IMR-90 (cell line): Measurements from ENCODE around the gene SIK3.

Experiments used
- BHLHE40 ChIP-seq: fragments of 150-350 bp; IDR thresholded peaks from 2 replicates; pipeline ENCODE4 v1.6.1; 2016; ENCODE audit warnings: mild to moderate bottlenecking, low read depth, low read length
- CEBPB ChIP-seq: IDR thresholded peaks from 2 replicates; pipeline ENCODE4 v1.6.1; 2012; ENCODE audit warnings: low read depth, low read length, improper control_type of control experiment
- MAFK ChIP-seq: IDR thresholded peaks from 2 replicates; pipeline ENCODE4 v1.6.1; 2012; ENCODE audit warnings: low read depth, low read length, improper control_type of control experiment
- MAZ ChIP-seq: IDR thresholded peaks from 2 replicates; pipeline ENCODE4 v1.6.1; 2012; ENCODE audit warnings: low read depth, mild to moderate bottlenecking, low read length, improper control_type of control experiment, moderate library complexity, borderline replicate concordance
- MXI1 ChIP-seq: IDR thresholded peaks from 2 replicates; pipeline ENCODE4 v1.6.1; 2012; ENCODE audit warnings: low read depth, mild to moderate bottlenecking, low read length, moderate library complexity, borderline replicate concordance
- POLR2A ChIP-seq: IDR thresholded peaks from 2 replicates; pipeline ENCODE4 v1.6.1; 2012; ENCODE audit warnings: mild to moderate bottlenecking, low read depth, low read length
- RAD21 ChIP-seq: IDR thresholded peaks from 2 replicates; pipeline ENCODE4 v1.6.1; 2012; ENCODE audit warnings: low read length, improper control_type of control experiment
- RCOR1 ChIP-seq: IDR thresholded peaks from 2 replicates; pipeline ENCODE4 v1.6.1; 2012; ENCODE audit warnings: mild to moderate bottlenecking, low read length, improper control_type of control experiment; ENCODE audit not compliant: insufficient replicate concordance
- RFX5 ChIP-seq: IDR thresholded peaks from 2 replicates; pipeline ENCODE4 v1.8.0; 2012; ENCODE audit warnings: low read depth, mild to moderate bottlenecking, low read length, moderate library complexity
- SMC3 ChIP-seq: fragments of 150-350 bp; IDR thresholded peaks from 2 replicates; pipeline ENCODE4 v1.6.1; 2016; ENCODE audit warnings: low read depth, mild to moderate bottlenecking, antibody characterized with exemption, low read length, moderate library complexity
- USF2 ChIP-seq: fragments of 150-350 bp; IDR thresholded peaks from 2 replicates; pipeline ENCODE4 v1.6.1; 2017; ENCODE audit warnings: mild to moderate bottlenecking, antibody characterized with exemption, low read length, low read depth
- TF ChIP-seq, protein P1 (sequence below): conservative IDR thresholded peaks from 2 replicates; pipeline ENCODE4 v1.5.1; 2012; ENCODE audit warnings: mild to moderate bottlenecking, low read depth, low read length, improper control_type of control experiment
- TF ChIP-seq, protein P2 (sequence below): fragments of 150-350 bp; IDR thresholded peaks from 2 replicates; pipeline ENCODE4 v1.6.1; 2016; ENCODE audit warnings: low read depth, mild to moderate bottlenecking, low read length, moderate library complexity, borderline replicate concordance

DNA sequence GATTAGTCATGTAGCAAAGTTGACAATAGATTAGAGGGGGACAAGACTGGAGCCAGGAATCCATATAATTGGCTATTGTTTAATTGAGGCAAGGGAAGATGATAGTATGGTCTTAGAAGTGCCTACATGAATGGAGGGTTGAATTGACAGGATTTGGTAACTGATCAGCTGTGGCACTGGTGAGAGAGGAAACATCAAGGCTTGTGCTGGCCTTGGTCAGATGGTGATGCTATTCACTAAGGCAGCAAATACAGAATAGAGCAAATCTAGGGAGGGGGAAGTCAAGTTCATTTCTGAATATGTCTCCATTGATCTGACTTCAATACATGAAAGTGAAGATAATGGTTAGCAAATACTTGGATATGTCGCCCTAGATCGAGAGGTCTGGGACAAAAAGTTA, 206.5 kb downstream of the SIK3 start:
- TF ChIP-seq USF2: no peak
- no peak for TF ChIP-seq POLR2A
- TF ChIP-seq, protein P1, sequence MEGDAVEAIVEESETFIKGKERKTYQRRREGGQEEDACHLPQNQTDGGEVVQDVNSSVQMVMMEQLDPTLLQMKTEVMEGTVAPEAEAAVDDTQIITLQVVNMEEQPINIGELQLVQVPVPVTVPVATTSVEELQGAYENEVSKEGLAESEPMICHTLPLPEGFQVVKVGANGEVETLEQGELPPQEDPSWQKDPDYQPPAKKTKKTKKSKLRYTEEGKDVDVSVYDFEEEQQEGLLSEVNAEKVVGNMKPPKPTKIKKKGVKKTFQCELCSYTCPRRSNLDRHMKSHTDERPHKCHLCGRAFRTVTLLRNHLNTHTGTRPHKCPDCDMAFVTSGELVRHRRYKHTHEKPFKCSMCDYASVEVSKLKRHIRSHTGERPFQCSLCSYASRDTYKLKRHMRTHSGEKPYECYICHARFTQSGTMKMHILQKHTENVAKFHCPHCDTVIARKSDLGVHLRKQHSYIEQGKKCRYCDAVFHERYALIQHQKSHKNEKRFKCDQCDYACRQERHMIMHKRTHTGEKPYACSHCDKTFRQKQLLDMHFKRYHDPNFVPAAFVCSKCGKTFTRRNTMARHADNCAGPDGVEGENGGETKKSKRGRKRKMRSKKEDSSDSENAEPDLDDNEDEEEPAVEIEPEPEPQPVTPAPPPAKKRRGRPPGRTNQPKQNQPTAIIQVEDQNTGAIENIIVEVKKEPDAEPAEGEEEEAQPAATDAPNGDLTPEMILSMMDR: no peak
- no peak for TF ChIP-seq RFX5
- TF ChIP-seq BHLHE40: no peak
- TF ChIP-seq RAD21: no peak
- no peak for TF ChIP-seq SMC3
- TF ChIP-seq MAFK: no peak
- no peak for TF ChIP-seq RCOR1
- TF ChIP-seq CEBPB: no peak
- TF ChIP-seq, protein P2, sequence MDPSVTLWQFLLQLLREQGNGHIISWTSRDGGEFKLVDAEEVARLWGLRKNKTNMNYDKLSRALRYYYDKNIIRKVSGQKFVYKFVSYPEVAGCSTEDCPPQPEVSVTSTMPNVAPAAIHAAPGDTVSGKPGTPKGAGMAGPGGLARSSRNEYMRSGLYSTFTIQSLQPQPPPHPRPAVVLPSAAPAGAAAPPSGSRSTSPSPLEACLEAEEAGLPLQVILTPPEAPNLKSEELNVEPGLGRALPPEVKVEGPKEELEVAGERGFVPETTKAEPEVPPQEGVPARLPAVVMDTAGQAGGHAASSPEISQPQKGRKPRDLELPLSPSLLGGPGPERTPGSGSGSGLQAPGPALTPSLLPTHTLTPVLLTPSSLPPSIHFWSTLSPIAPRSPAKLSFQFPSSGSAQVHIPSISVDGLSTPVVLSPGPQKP: no peak
- no peak for TF ChIP-seq MAZ
- TF ChIP-seq MXI1: no peak
